TTC549 (cell line): Measurements from ENCODE around the gene ARHGDIB.

Experiments
- FAIRE-seq: peaks from 2 replicates; lab custom pipeline; 2012; peaks lifted over from hg19 to GRCh38; lab: Jason Lieb, UNC

The ARHGDIB gene

DNA sequence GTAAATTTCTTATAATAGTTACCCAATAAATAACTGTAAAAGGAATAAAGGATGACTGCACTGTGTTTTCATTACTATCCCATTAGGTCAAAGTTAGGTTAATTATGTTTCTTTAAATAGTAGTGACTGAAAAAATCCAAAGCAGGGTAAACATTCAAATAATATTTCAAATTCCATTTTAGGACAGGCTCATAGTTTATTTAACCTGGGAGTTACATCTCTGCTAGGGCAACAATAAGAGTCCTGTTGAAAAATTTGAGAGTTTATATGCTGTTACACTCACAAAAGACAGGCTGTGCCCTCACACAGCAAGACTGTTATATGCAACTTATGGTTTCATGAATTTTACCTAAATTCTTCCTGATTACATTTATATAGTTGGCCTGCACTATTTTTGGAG, 31.1 kb downstream of the ARHGDIB start:
- FAIRE-seq, result no peak

GRCh38 chr12:14928931-14929330, 32.5 kb downstream of the ARHGDIB start:
- FAIRE-seq, result no peak

DNA sequence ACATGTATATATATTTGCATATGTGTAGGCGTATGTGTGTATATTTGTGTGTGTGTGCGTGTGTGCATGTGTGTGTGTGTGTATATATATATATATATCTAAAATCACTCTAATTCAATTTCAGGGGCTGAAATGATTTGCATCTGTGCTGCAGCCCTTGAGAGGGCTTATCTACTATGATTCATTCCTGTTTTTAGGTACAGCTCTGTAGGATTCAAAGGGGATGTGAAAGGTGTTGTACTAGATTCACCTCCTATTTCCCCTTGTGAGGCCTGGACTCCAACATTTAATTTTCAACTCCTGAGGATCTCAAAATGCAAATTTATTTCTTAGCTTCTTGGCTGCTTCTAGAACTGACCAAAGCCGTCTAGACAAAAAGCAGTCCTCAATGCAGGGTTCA, 34.1 kb downstream of the ARHGDIB start:
- no peak for FAIRE-seq

GRCh38 chr12:14924541-14924940, 36.9 kb downstream of the ARHGDIB start:
- no peak for FAIRE-seq

DNA sequence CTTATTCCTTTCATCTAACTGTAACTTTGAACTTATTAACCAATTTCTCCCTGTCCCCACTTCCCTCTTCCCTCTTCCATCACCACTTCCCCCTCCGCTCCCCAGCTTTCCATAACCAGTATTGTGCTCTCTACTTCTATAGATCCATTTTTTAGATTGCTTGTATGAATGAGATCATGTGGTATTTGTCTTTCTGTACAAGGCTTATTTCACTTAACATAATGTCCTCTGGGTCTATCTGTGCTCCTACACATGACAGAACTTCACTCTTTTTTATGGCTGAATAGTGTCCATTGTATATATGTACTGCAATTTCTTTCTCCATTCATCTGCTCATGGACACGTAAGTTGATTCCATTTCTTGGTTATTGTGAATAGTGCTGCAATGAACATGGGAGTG, 37.5 kb downstream of the ARHGDIB start:
- FAIRE-seq, result no peak

- no peak for FAIRE-seq
Observed at GRCh38 chr12:14921218-14921617, 40.2 kb downstream of the ARHGDIB start.

GRCh38 chr12:14920475-14921126, 40.8 kb downstream of the ARHGDIB start:
- no peak for FAIRE-seq

GRCh38 chr12:14919455-14919854, 41.9 kb downstream of the ARHGDIB start:
- FAIRE-seq, result no peak

- no peak for FAIRE-seq
Observed at GRCh38 chr12:14915736-14916135, 45.7 kb downstream of the ARHGDIB start.

GRCh38 chr12:14913381-14913781, 48.0 kb downstream of the ARHGDIB start:
- FAIRE-seq, result no peak

DNA sequence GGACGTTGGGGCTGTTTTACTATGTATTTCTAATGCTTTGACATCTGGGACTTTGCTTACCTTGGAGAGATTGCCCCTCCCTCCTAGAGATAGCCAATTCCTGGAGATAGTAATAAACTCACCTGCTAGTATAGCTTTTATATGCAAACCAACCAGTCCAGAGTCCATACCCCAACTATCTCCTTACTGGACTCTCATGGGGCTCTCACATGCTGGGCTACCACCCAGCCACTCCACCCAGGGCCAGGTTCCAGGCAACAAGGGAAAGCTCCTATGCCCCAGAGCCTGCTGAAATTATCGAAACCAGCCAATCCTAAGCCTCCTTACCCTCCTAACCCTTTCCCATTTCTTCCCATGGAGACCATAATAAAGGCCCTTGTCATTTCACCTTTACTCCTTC, 50.3 kb downstream of the ARHGDIB start:
- no peak for FAIRE-seq

GRCh38 chr12:14910090-14910915, 51.1 kb downstream of the ARHGDIB start:
- FAIRE-seq, result no peak

DNA sequence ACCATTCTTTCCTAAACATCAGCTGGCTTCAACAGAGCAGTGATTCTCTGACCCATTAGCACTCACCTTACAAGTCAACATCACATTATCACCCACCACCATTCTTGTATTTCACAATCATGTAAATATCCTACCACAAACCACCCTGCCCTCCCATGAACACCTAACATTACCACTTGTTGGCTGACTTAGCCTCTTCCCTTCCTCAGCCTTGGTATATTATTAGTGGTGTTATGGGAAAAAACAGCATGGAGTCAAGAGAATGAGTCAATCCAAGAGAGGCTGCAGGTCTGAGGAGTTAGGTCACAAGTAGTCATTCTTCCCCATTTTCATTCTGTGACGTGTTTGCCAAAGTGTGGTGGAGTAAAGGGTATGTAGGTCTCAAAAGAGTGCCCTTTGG, 53.4 kb downstream of the ARHGDIB start:
- no peak for FAIRE-seq

DNA sequence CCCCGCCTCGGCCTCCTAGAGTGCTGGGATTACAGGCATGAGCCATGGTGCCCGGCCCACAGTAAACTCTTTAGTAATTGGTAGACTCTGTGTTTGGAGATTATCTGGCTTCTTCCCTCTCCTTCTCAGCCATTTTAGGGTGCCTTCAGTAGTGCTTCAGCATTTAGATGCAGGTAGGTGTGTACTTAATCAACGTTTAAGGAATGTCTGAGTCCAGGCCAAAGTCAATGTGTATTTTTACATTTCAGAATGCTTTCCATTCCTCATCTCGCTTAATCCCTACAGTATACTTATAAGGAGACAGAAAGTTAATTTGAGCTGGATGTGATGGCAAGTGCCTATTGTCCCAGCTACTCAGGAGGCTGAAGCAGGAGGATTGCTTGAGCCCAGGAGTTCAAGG, 55.3 kb downstream of the ARHGDIB start:
- no peak for FAIRE-seq

DNA sequence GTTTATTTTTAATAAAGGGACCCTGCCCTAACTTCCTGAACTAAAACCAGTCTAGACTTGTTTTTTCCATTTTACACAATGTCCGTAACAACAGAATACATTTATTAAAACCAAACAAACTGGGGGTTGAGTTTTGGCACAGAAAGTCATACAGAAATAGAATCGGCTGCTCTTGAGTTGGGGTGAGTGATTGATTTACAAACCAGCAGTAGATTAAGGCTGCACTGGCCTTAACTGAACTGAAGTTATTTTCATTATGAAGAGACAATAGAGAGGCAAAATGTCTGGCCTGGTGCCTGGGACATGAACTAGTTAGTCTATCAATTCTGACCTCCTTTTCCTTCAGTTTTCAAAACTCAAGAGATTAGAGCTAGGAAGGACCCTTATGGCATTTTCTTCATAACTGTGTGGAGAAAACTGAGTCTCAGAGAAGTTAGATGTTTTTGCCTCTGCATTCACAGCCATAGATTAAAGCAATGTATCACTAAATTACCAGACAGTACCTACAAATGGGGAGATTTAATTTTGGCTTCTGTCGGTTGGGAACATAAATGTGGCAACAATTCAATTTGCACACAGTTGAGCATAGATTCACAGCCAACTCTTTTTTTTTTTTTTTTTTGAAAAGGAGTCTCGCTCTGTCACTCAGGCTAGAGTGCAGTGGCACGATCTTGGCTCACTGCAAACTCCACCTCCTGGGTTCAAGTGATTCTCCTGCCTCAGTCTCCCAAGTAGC, 56.0 kb downstream of the ARHGDIB start:
- FAIRE-seq, result no peak

DNA sequence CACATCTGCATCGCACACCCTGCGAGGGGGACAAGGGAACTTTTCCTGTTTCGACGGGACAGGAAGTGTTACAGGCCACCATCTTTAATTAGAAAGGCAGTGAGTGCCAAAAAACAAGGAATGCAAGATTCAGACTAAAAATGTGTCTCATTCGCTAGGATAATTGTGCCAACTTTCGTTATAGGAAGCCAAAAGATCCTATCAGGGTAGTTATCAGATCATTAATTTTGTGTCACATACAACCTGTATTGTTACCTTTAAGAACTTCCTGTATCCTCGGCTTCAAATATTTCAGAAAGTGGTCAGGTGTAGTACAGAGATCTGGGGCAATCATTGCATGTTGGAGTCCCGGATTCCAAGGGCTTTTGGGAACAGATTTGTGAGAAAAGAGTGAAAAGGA, 56.5 kb downstream of the ARHGDIB start:
- no peak for FAIRE-seq

- no peak for FAIRE-seq
Observed at GRCh38 chr12:14903386-14904098, 57.9 kb downstream of the ARHGDIB start.

- no peak for FAIRE-seq
Observed at GRCh38 chr12:14902465-14902864, 58.9 kb downstream of the ARHGDIB start.

GRCh38 chr12:14901228-14901562, 60.2 kb downstream of the ARHGDIB start:
- FAIRE-seq, result no peak

- no peak for FAIRE-seq
Observed at GRCh38 chr12:14900521-14901227, 60.7 kb downstream of the ARHGDIB start.

DNA sequence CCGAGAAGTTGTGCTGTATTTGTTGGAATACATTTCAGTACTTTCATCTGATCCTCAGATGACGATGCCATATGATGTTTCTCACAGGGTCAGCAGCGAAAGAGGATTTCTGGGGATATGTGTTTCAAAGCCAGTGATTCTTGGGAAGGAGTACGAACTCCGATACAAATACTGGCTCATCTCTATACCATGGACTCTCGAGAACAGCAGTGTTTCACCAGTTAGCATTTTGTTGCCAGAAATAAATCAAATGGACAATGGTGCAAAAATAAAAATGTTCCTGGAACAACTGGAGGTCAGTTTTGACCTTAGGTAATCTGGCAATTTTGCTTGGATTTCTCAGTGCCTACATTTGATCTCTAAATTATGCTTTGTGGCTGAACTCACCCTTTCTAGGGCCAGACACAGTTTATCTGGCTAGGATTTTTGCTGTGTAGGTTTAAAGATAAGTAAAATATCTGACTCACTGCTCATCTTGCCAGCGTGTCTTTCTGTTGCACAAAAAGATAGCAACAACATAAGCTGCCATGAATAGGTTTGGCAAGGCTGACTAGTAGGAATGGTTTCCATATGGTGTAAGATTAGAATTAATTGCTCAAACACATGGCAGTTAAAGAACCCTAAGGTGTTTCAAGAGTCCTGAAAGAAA, 64.8 kb downstream of the ARHGDIB start:
- no peak for FAIRE-seq
